Tibial artery (tissue), 4 donors: Measurements from ENCODE around the gene FAM234A.
A peak's percentile ranks its signal among the peaks of the same experiment; 100 is the strongest.
"Not testable (repeated sequence)": the region's sequence is repeated elsewhere in the genome, so short reads cannot be mapped to it uniquely, and the experiment has no call there.

Experiments
- DNase-seq, 2 donors: peaks; one replicate each; pipeline ENCODE4 v3.0.0-alpha.2; 2019
- H3K27ac ChIP-seq, 2 donors: fragments of 200-600 bp; sonication (generic) in 1 of 2; 1 replicate in 1 of 2; 2 replicates in 1 of 2; pipeline ENCODE4 v1.5.1; 2018 to 2019; ENCODE audit warnings: mild to moderate bottlenecking in 1 of 2
- H3K27me3 ChIP-seq, 2 donors: fragments of 200-600 bp; sonication (generic) in 1 of 2; one replicate each; pipeline versions ENCODE4 v1.5.1 to v1.6.0; 2016 to 2019
- H3K36me3 ChIP-seq, 3 donors: fragments of 200-600 bp; sonication (generic) in 2 of 3; one replicate each; pipeline ENCODE4 v1.5.1; 2016 to 2019; ENCODE audit warnings: mild to moderate bottlenecking in 2 of 3
- H3K4me1 ChIP-seq, 4 donors: fragments of 200-600 bp; sonication (generic) in 2 of 4; 1 replicate in 3 of 4; 2 replicates in 1 of 4; pipeline ENCODE4 v1.5.1; 2016 to 2019
- H3K4me3 ChIP-seq, 2 donors: fragments of 200-600 bp; sonication (generic) in 1 of 2; 1 replicate in 1 of 2; 2 replicates in 1 of 2; pipeline ENCODE4 v1.5.1; 2018 to 2019; ENCODE audit warnings: mild to moderate bottlenecking in 2 of 2
- H3K9me3 ChIP-seq, 3 donors: fragments of 200-600 bp; sonication (generic) in 1 of 3; one replicate each; pipeline ENCODE4 v1.5.1; 2016 to 2019
- CTCF ChIP-seq, 2 experiments: fragments of 200-600 bp in 1 of 2; fragments of 450-650 bp in 1 of 2; IDR thresholded peaks; one replicate each; pipeline ENCODE4 v1.5.1; 2017 to 2019; ENCODE audit warnings: antibody characterized with exemption in 2 of 2, mild to moderate bottlenecking in 1 of 2, moderate library complexity in 1 of 2
- intact Hi-C: fragments of 100-400 bp; cut with DNase I; formaldehyde crosslinking; loops from one replicate; pipeline ENCODE4 v1.15.0; 2023; ENCODE audit warnings: low total_unique reads

The FAM234A gene

DNA sequence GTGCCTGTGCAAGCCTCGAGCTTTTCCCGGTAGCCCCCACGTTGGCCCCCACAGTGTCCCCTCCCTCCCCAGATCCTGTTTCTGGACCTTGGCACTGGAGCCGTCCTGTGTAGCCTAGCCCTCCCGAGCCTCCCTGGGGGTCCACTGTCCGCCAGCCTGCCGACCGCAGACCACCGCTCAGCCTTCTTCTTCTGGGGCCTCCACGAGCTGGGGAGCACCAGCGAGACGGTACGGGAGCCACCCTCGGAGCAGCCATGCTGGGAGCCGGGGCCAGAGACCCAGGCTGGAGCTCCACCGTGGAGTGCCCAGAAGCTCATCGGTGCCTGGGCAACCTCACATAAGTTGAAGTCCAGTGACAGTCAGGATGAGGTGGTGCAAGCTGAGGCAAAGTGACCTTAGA is 29.3 kb downstream of the FAM234A start:
- no peak for DNase-seq
- no peak for TF ChIP-seq CTCF (IDR thresholded peaks at IDR 0.05)
- Histone ChIP-seq H3K36me3 (peaks cover 42 to 69% (median 60%) of the 10 kb centered on the region in 3 donors), H3K4me1 (no peaks in the 10 kb centered on the region), H3K9me3 (no peaks in the 10 kb centered on the region), H3K27ac (no peak overlapping the region), H3K4me3 (no peak overlapping the region), H3K27me3 (no peaks in the 10 kb centered on the region)
- intact Hi-C loops: no loop called here

DNA sequence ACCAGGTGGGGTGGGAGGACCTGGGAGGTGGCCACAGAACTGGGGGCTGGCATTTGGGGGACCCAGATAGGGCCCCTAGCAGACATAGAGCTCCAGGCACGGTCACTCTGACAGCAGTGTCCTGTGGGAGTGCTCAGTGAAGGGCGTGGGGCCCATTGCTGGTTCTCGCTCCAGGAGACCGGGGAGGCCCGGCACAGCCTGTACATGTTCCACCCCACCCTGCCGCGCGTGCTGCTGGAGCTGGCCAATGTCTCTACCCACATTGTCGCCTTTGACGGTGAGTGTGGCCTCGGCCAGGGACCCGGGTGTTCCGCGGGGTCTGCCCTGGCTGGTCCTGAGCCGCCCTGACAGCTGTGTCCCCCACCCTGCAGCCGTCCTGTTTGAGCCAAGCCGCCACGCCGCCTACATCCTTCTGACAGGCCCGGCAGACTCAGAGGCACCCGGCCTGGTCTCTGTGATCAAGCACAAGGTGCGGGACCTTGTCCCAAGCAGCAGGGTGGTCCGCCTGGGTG is 29.9 kb downstream of the FAM234A start:
- no peaks in the 10 kb centered on the region for H3K27me3 ChIP-seq
- H3K4me1 ChIP-seq: no peaks in the 10 kb centered on the region
- H3K36me3 ChIP-seq: peaks cover 42 to 63% (median 56%) of the 10 kb centered on the region in 3 donors
- no peak overlapping the region for H3K4me3 ChIP-seq
- no peak overlapping the region for H3K27ac ChIP-seq
- no peaks in the 10 kb centered on the region for H3K9me3 ChIP-seq
- intact Hi-C loops: no loop called here
- peak in 1 of 2 donors; percentile 64 for DNase-seq
- no peak for TF ChIP-seq CTCF (IDR thresholded peaks at IDR 0.05)

DNA sequence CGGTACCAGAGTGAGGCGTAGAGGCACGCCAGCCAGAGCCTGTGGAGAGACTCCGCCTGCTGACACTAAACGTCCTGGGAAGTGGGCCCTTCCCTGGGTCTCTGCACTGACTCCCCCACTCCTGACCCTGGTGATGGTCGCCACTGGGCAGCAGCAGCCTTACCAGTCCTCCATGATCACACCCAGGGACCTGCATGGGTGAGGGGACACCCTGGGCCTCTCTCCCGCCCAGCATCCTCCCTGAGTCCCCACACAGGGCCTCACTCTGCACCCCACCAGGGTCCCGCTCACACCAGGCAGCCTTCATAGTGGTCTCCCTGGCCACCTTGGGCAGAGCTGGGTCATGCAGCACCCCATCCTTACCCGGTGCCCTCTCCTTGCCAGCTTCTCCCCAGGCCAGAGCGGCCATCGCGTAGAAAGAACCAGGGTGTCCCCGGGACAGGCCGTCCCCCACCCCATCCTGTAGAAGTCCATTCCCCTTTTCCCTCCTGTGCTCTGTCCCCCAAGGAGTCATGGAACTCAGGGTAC is 30.4 kb downstream of the FAM234A start:
- Histone ChIP-seq H3K4me3 (no peak overlapping the region), H3K4me1 (no peaks in the 10 kb centered on the region), H3K27ac (no peak overlapping the region), H3K36me3 (peaks cover 36 to 58% (median 50%) of the 10 kb centered on the region in 3 donors), H3K27me3 (no peaks in the 10 kb centered on the region), H3K9me3 (no peaks in the 10 kb centered on the region)
- DNase-seq: no peak
- intact Hi-C loops: no loop called here
- no peak for TF ChIP-seq CTCF (IDR thresholded peaks at IDR 0.05)

- H3K9me3 ChIP-seq: no peaks in the 10 kb centered on the region
- intact Hi-C loops: no loop called here
- no peaks in the 10 kb centered on the region for H3K4me1 ChIP-seq
- no peak for TF ChIP-seq CTCF (IDR thresholded peaks at IDR 0.05)
- no peak overlapping the region for H3K27ac ChIP-seq
- no peak for DNase-seq
- H3K27me3 ChIP-seq: no peaks in the 10 kb centered on the region
- H3K4me3 ChIP-seq: no peak overlapping the region
- H3K36me3 ChIP-seq: peaks cover 32 to 51% (median 43%) of the 10 kb centered on the region in 3 donors
These were observed 31.1 kb downstream of the FAM234A start for GRCh38 chr16:265711-266110.

- Histone ChIP-seq H3K4me3 (no peak overlapping the region), H3K9me3 (no peaks in the 10 kb centered on the region), H3K27ac (no peak overlapping the region)
These were observed 31.9 kb downstream of the FAM234A start for GRCh38 chr16:266258-267164.

GRCh38 chr16:267562-267961 is 32.9 kb downstream of the FAM234A start:
- H3K4me1 ChIP-seq: not testable (repeated sequence)

More at GRCh38 chr16:266258-267164, 31.9 kb downstream of the FAM234A start:
- H3K4me1 ChIP-seq: no peaks in the 10 kb centered on the region
- no peak for DNase-seq
- no peaks in the 10 kb centered on the region for H3K27me3 ChIP-seq
- intact Hi-C loops: no loop called here
- TF ChIP-seq CTCF (IDR thresholded peaks at IDR 0.05): no peak
- peaks cover 28 to 43% (median 35%) of the 10 kb centered on the region in 3 donors for H3K36me3 ChIP-seq

More at GRCh38 chr16:267562-267961, 32.9 kb downstream of the FAM234A start:
- H3K27me3 ChIP-seq, H3K9me3 ChIP-seq, H3K27ac ChIP-seq, DNase-seq, H3K4me3 ChIP-seq, intact Hi-C loops: not testable (repeated sequence)
- H3K36me3 ChIP-seq: peaks cover 18 to 33% (median 25%) of the 10 kb centered on the region in 3 donors
